ENCODE measurements around the gene LDLRAD4. TPM values are rescaled to one million over a fixed set of nuclear protein-coding genes. Genes with fewer than 3 reads are reported as not detected.
"Not testable (repeated sequence)": the region's sequence is repeated elsewhere in the genome, so short reads cannot be mapped to it uniquely, and the experiment has no call there.

Gene LDLRAD4
- total and polyA plus RNA-seq, 9 of the 15 experiments (the other 6 are each of a cell fraction or from before 2014, with no cell fraction given): 0.01 TPM; not detected in 8

DNA sequence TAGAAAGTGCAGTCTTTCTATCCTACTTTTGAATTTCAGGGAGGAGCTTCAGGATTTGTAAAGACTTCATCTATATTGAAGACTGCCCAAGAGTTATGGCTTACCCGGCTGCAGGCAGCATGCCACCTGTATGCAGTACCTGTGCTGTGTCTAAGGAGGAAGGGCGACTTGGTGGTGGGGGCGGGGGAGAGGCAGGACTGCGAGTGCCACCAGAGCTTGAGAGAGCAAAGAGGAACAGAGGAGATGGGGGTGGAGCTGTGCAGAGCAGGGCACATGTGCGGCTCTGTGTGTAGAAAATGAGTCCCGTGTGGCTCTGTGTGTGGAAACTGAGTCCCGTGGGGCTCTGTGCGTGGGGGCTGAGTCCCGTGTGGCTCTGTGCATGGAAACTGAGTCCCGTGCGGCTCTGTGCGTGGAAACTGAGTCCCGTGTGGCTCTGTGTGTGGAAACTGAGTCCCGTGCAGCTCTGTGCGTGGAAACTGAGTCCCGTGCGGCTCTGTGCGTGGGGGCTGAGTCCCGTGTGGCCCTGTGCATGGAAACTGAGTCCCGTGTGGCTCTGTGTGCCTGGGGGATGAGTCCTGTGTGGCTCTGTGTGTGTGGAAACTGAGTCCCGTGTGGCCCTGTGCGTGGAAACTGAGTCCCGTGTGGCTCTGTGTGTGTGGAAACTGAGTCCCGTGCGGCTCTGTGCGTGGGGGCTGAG lies 43.2 kb downstream of the LDLRAD4 start:
- Histone ChIP-seq H3K27ac (ENCODE audit: extremely low read depth, low read depth, low read length) (no peak overlapping the region), H3K9me1 (ENCODE audit: control insufficient read depth, insufficient read depth, low read length) (no peaks in the 10 kb centered on the region), H2AFZ (ENCODE audit: low read depth, low read length) (no peak overlapping the region), H3K36me3 (ENCODE audit: control insufficient read depth, insufficient read depth, low read length) (no peaks in the 10 kb centered on the region), H3K4me1 (replicated peaks in 1 of 2; ENCODE audit: control insufficient read depth in 2 of 2, insufficient read depth in 2 of 2, low read length in 2 of 2) (peaks cover 0 to 6% of the 10 kb centered on the region in 2 experiments; a peak in 2 of 5 replicates), H3K27me3 (ENCODE audit: control insufficient read depth in 2 of 2, insufficient read depth in 2 of 2, low read length in 2 of 2) (peaks cover 13 to 43% of the 10 kb centered on the region in 2 experiments), H3K9me3 (replicated peaks; ENCODE audit: control insufficient read depth, insufficient read depth, low read depth, low read length) (no peaks in the 10 kb centered on the region), H3K9ac (ENCODE audit: insufficient read depth in 1 of 2, low read depth in 2 of 2, low read length in 2 of 2) (no peak overlapping the region), H3K4me2 (ENCODE audit: insufficient read depth, low read length) (no peak overlapping the region), H4K20me1 (replicated peaks; ENCODE audit: control insufficient read depth, insufficient read depth, low read length) (peaks cover 4% of the 10 kb centered on the region), H3K79me2 (ENCODE audit: control insufficient read depth, insufficient read depth, low read length) (no peaks in the 10 kb centered on the region), H3K4me3 (no peak overlapping the region)
- ChIA-PET CTCF (ENCODE audit: low intra/inter-chr PET ratio) (no interaction called here), POLR2A (no interaction called here)
- no TSS peak for BruUV-seq (replicated peaks)
- in situ Hi-C loops (cut with MboI) (no loop called here), intact Hi-C loops (cut with micrococcal nuclease) (no loop called here)
- FAIRE-seq: no peak
- TF ChIP-seq NRF1 (conservative IDR thresholded peaks at IDR 0.05 in 1 of 2, IDR thresholded peaks at IDR 0.05 in 1 of 2) (no peak), EGR1 (conservative IDR thresholded peaks at IDR 0.05) (no peak)
- no peak for DNase-seq (ENCODE audit: extremely low read depth in 1 of 4, low spot score in 3 of 4)
- WGBS (ENCODE audit: insufficient coverage, low coverage, missing lambda C conversion rate): 25% methylated on average over 21 of the region's 26 CpGs
- ATAC-seq: peak; percentile 19; the same call in 1 of the 3 replicates

DNA sequence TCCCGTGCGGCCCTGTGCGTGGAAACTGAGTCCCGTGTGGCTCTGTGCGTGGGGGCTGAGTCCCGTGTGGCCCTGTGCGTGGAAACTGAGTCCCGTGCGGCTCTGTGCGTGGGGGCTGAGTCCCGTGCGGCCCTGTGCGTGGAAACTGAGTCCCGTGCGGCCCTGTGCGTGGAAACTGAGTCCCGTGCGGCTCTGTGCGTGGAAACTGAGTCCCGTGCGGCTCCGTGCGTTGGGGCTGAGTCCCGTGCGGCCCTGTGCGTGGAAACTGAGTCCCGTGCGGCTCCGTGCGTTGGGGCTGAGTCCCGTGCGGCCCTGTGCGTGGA lies 43.8 kb downstream of the LDLRAD4 start:
- DNase-seq (ENCODE audit: extremely low read depth in 1 of 4, low spot score in 3 of 4); H4K20me1 ChIP-seq (replicated peaks; ENCODE audit: control insufficient read depth, insufficient read depth, low read length); H3K4me1 ChIP-seq (replicated peaks in 1 of 2; ENCODE audit: control insufficient read depth in 2 of 2, insufficient read depth in 2 of 2, low read length in 2 of 2); H3K27ac ChIP-seq (ENCODE audit: extremely low read depth, low read depth, low read length); H3K9me1 ChIP-seq (ENCODE audit: control insufficient read depth, insufficient read depth, low read length); intact Hi-C loops (cut with micrococcal nuclease); POLR2A ChIA-PET; H3K36me3 ChIP-seq (ENCODE audit: control insufficient read depth, insufficient read depth, low read length); FAIRE-seq; H3K9me3 ChIP-seq (replicated peaks; ENCODE audit: control insufficient read depth, insufficient read depth, low read depth, low read length); H3K4me3 ChIP-seq; in situ Hi-C loops (cut with MboI); H2AFZ ChIP-seq (ENCODE audit: low read depth, low read length); H3K4me2 ChIP-seq (ENCODE audit: insufficient read depth, low read length); BruUV-seq (replicated peaks); H3K9ac ChIP-seq (ENCODE audit: insufficient read depth in 1 of 2, low read depth in 2 of 2, low read length in 2 of 2); H3K79me2 ChIP-seq (ENCODE audit: control insufficient read depth, insufficient read depth, low read length); CTCF ChIA-PET (ENCODE audit: low intra/inter-chr PET ratio); ATAC-seq: not testable (repeated sequence)
- peaks cover 17 to 40% of the 10 kb centered on the region in 2 experiments for H3K27me3 ChIP-seq (ENCODE audit: control insufficient read depth in 2 of 2, insufficient read depth in 2 of 2, low read length in 2 of 2)
- 7% methylated on average over 22 of the region's 33 CpGs for WGBS (ENCODE audit: insufficient coverage, low coverage, missing lambda C conversion rate)

Measured in K562 (cell line).